Keratinocyte (primary cell): Measurements from ENCODE around the gene MTMR2. TPM values are rescaled to one million over a fixed set of nuclear protein-coding genes. Genes with fewer than 3 reads are reported as not detected.
A peak's percentile ranks its signal among the peaks of the same experiment; 100 is the strongest.

Source experiments
- DNase-seq: peaks from one replicate; pipeline ENCODE4 v3.0.0-alpha.2; 2011; ENCODE audit warnings: low read depth, missing footprints, low spot score
- FAIRE-seq: peaks from 2 replicates; lab custom pipeline; 2011; peaks lifted over from hg19 to GRCh38; lab: Jason Lieb, UNC
- H2AFZ ChIP-seq: 2 replicates; pipeline ENCODE4 v1.6.0; 2012; ENCODE audit warnings: low read length, control low read depth, inconsistent platforms; ENCODE audit not compliant: control insufficient read depth
- H3K27ac ChIP-seq: 2 replicates; pipeline ENCODE4 v1.5.1; 2011; ENCODE audit warnings: low read length; ENCODE audit not compliant: control insufficient read depth, insufficient read depth
- H3K27me3 ChIP-seq: 3 replicates; pipeline ENCODE4 v1.6.0; 2011; ENCODE audit warnings: low read length; ENCODE audit not compliant: control insufficient read depth, insufficient read depth; ENCODE audit errors: extremely low read depth
- H3K36me3 ChIP-seq, 2 experiments: 2 replicates in 1 of 2; 3 replicates in 1 of 2; pipeline ENCODE4 v1.5.1; 2011; ENCODE audit warnings: low read length in 2 of 2, mild to moderate bottlenecking in 1 of 2; ENCODE audit not compliant: control insufficient read depth in 2 of 2, insufficient read depth in 2 of 2; ENCODE audit errors: extremely low read depth in 1 of 2
- H3K4me1 ChIP-seq: 3 replicates; pipeline ENCODE4 v1.5.1; 2011; ENCODE audit warnings: low read length; ENCODE audit not compliant: control insufficient read depth, insufficient read depth; ENCODE audit errors: extremely low read depth
- H3K4me2 ChIP-seq: 3 replicates; pipeline ENCODE4 v1.6.0; 2011; ENCODE audit warnings: low read depth, low read length; ENCODE audit not compliant: control insufficient read depth, insufficient read depth; ENCODE audit errors: extremely low read depth
- H3K4me3 ChIP-seq, 3 experiments: fragments of 200-600 bp in 1 of 3; sonication (generic) in 1 of 3; 2 replicates in 2 of 3; 3 replicates in 1 of 3; pipeline ENCODE4 v1.5.1; 2011 to 2016; ENCODE audit warnings: low read length in 3 of 3, mild to moderate bottlenecking in 3 of 3, control low read depth in 2 of 3, inconsistent platforms in 1 of 3, low read depth in 1 of 3, mixed read lengths in 1 of 3, mixed run types in 1 of 3, moderate library complexity in 1 of 3; ENCODE audit not compliant: control insufficient read depth in 2 of 3, insufficient read depth in 2 of 3; ENCODE audit errors: extremely low read depth in 1 of 3
- H3K79me2 ChIP-seq: 2 replicates; pipeline ENCODE4 v1.6.0; 2012; ENCODE audit warnings: low read length; ENCODE audit not compliant: control insufficient read depth, insufficient read depth
- H3K9ac ChIP-seq: 3 replicates; pipeline ENCODE4 v1.6.0; 2011; ENCODE audit warnings: low read length; ENCODE audit not compliant: control insufficient read depth, insufficient read depth; ENCODE audit errors: extremely low read depth
- H3K9me1 ChIP-seq: 3 replicates; pipeline ENCODE4 v1.6.0; 2011; ENCODE audit warnings: low read length; ENCODE audit not compliant: control insufficient read depth, insufficient read depth; ENCODE audit errors: extremely low read depth
- H3K9me3 ChIP-seq: 2 replicates; pipeline ENCODE4 v1.5.1; 2012; ENCODE audit warnings: low read depth, low read length; ENCODE audit not compliant: control insufficient read depth
- H4K20me1 ChIP-seq: 3 replicates; pipeline ENCODE4 v1.6.0; 2011; ENCODE audit warnings: low read length; ENCODE audit not compliant: control insufficient read depth, insufficient read depth; ENCODE audit errors: extremely low read depth
- CTCF ChIP-seq, 3 experiments: IDR thresholded peaks in 1 of 3; conservative IDR thresholded peaks in 1 of 3; optimal IDR thresholded peaks in 1 of 3; 2 replicates in 2 of 3; 3 replicates in 1 of 3; pipeline versions ENCODE3 to v1.5.1; 2011; ENCODE audit warnings: low read length in 3 of 3, mild to moderate bottlenecking in 3 of 3, moderate library complexity in 2 of 3, control low read depth in 1 of 3, inconsistent platforms in 1 of 3; ENCODE audit not compliant: insufficient read depth in 2 of 3; ENCODE audit errors: extremely low read depth in 1 of 3
- EZH2 ChIP-seq: IDR thresholded peaks from one replicate; pipeline ENCODE4 v1.6.1; 2012; ENCODE audit warnings: inconsistent platforms, mild to moderate bottlenecking, low read length, moderate library complexity
- dilution Hi-C: fragments of 300-500 bp; cut with MboI; formaldehyde crosslinking; loops from one replicate; pipeline ENCODE4 v1.7.0; 2020; ENCODE audit warnings: low sequenced_read_pairs; ENCODE audit not compliant: extremely low pct_ligation_motif_present
- polyA plus RNA-seq, 5 experiments: library from polyadenylated mRNA; depleted of rRNA in 3 of 5; stranded (reverse) in 3 of 5; stranded (forward) in 1 of 5; unstranded in 1 of 5; fragments of >200 nt; gene quantifications; 1 replicate in 1 of 5; 2 replicates in 3 of 5; 3 replicates in 1 of 5; pipeline versions ENCODE4 v1.2.1 to v1.2.3, GENCODE V29; 2011 to 2012; ENCODE audit warnings: missing spikeins in 2 of 5, low read depth in 1 of 5, low replicate concordance in 1 of 5

MTMR2 gene
- polyA plus RNA-seq, 1 donor (not counting 4 experiments of a cell fraction or from before 2014, with no cell fraction given): 27.0 TPM

GRCh38 chr11:95915051-95915450 lies 8.9 kb downstream of the MTMR2 start:
- dilution Hi-C loops: no loop called here
- Histone ChIP-seq H3K4me1 (peaks cover 27% of the 10 kb centered on the region), H2AFZ (no peak overlapping the region), H3K27me3 (no peaks in the 10 kb centered on the region), H3K4me2 (no peak overlapping the region), H3K9ac (no peak overlapping the region), H3K9me3 (no peaks in the 10 kb centered on the region), H4K20me1 (peaks cover 4% of the 10 kb centered on the region), H3K27ac (no peak overlapping the region), H3K79me2 (peaks cover 53% of the 10 kb centered on the region), H3K36me3 (no peaks in the 10 kb centered on the region), H3K4me3 (no peak overlapping the region), H3K9me1 (peaks cover 2% of the 10 kb centered on the region)
- FAIRE-seq (no peak), DNase-seq (no peak)
- TF ChIP-seq EZH2: no peak
- no peak for TF ChIP-seq CTCF (optimal IDR thresholded peaks at IDR 0.05 in 1 of 3, IDR thresholded peaks at IDR 0.05 in 1 of 3, conservative IDR thresholded peaks at IDR 0.05 in 1 of 3; ENCODE audit: extremely low read depth in 1 of 3, insufficient read depth in 2 of 3, low read length in 3 of 3)

GRCh38 chr11:95913830-95914615 lies 9.9 kb downstream of the MTMR2 start:
- Histone ChIP-seq H3K9ac (no peak overlapping the region), H3K9me1 (peaks cover 2% of the 10 kb centered on the region), H3K9me3 (no peaks in the 10 kb centered on the region), H2AFZ (no peak overlapping the region), H3K4me3 (no peak overlapping the region), H3K36me3 (no peaks in the 10 kb centered on the region), H4K20me1 (peaks cover 4% of the 10 kb centered on the region), H3K4me2 (no peak overlapping the region), H3K27ac (peak overlapping the region; percentile 45), H3K4me1 (peaks cover 27% of the 10 kb centered on the region), H3K27me3 (no peaks in the 10 kb centered on the region), H3K79me2 (peaks cover 49% of the 10 kb centered on the region)
- no peak for FAIRE-seq
- DNase-seq: no peak
- dilution Hi-C loops: no loop called here
- TF ChIP-seq CTCF (optimal IDR thresholded peaks at IDR 0.05 in 1 of 3, IDR thresholded peaks at IDR 0.05 in 1 of 3, conservative IDR thresholded peaks at IDR 0.05 in 1 of 3; ENCODE audit: extremely low read depth in 1 of 3, insufficient read depth in 2 of 3, low read length in 3 of 3): no peak
- no peak for TF ChIP-seq EZH2
